GM12872 (cell line): ENCODE measurements around the gene UBA6.

Source experiments
- TF ChIP-seq, protein P1 (sequence below): IDR thresholded peaks from 3 replicates; pipeline ENCODE4 v1.5.1; 2011; ENCODE audit warnings: low read depth, mild to moderate bottlenecking, low read length, moderate library complexity; ENCODE audit not compliant: insufficient read depth

The UBA6 gene

DNA sequence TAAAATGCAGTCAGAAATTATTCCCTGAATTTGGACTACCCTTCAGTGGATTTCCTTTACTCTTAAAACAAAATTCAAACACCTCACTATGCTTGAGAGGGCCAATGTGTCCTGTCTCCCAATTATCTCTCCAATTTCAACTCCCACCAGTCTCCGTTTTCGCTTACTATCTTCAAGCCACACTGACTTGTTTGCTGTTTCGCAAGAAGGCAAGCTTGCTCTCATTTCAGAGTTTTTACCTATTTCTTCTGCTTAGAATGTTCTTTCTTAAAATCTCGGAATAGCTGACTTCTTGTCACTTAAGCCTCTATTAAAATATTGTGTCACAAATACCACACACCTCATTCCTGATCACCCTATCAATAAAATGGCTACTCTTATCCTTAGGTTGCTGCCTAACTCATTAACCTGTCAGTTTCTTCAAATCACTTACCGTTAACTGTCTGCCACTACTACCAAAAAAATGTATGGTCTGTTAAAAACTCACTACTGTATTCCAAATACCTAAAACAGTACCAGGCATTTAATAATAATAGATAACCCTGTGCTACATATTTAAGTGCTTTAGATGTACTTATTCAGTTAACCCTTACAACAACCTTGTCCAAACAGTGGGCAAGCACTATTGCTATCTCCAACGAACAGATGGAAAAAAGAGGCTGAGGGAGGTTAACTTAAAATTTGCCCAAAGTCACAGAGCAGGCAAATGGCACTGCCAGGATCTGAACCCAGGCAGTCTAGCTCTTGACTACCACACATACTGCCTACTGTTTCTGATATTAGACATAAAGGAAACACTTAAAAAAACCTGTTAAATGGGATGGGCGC is 2.9 kb downstream of the UBA6 start:
- TF ChIP-seq, protein P1, sequence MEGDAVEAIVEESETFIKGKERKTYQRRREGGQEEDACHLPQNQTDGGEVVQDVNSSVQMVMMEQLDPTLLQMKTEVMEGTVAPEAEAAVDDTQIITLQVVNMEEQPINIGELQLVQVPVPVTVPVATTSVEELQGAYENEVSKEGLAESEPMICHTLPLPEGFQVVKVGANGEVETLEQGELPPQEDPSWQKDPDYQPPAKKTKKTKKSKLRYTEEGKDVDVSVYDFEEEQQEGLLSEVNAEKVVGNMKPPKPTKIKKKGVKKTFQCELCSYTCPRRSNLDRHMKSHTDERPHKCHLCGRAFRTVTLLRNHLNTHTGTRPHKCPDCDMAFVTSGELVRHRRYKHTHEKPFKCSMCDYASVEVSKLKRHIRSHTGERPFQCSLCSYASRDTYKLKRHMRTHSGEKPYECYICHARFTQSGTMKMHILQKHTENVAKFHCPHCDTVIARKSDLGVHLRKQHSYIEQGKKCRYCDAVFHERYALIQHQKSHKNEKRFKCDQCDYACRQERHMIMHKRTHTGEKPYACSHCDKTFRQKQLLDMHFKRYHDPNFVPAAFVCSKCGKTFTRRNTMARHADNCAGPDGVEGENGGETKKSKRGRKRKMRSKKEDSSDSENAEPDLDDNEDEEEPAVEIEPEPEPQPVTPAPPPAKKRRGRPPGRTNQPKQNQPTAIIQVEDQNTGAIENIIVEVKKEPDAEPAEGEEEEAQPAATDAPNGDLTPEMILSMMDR, result no peak

DNA sequence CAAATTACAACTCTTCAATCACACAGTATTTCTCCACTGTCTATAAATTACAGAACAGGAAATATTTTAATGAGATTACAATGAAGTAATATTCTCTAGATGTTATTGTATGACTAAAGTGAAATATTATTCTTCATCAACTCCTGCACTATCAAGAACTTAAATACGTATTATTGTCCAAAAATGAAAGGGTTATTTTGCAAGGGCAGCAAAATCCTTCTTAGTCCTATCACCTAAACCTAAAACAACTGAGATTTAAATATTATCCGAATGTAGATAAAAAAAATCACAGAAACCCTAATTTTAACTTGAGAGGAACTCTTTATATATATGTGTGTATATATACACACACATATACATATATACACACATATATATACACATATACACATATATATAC is 4.9 kb downstream of the UBA6 start:
- TF ChIP-seq, protein P1, result no peak

- TF ChIP-seq, protein P1, result no peak
Observed at GRCh38 chr4:67694662-67695061, 6.3 kb downstream of the UBA6 start.

- TF ChIP-seq, protein P1, result no peak
Observed at GRCh38 chr4:67691328-67691727, 9.6 kb downstream of the UBA6 start.

DNA sequence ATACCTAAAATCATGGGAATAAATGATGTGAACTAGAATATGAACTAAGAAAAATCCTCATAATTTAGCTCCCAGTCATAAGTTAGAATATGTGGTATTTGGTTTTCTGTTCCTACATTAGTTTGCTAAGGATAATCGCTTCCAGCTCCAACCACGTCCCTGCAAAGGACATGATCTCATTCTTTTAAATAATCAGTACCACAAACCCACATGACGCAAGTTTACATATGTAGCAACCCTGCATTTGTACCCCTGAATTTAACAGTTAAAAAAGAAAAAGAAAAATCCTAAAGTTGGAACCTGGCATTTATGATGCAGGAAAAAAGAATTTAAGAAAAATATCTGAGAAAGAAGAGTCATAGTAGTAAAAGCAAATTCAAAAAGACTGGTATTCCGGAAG is 13.3 kb downstream of the UBA6 start:
- TF ChIP-seq, protein P1, result no peak

GRCh38 chr4:67685532-67685859 is 15.5 kb downstream of the UBA6 start:
- TF ChIP-seq, protein P1, result no peak

- TF ChIP-seq, protein P1, result no peak
Observed at GRCh38 chr4:67684839-67685531, 16.0 kb downstream of the UBA6 start.
